Adrenal gland (tissue), 5 donors: ENCODE results near the gene SOX18.

Experiments used
- CTCF ChIP-seq, 6 experiments: fragments of 450-650 bp in 4 of 6; fragments of 200-600 bp in 2 of 6; sonication (generic) in 1 of 6; IDR thresholded peaks; 1 replicate in 5 of 6; 2 replicates in 1 of 6; pipeline versions ENCODE4 v1.5.1 to v1.8.0; 2016 to 2021; ENCODE audit warnings: antibody characterized with exemption in 6 of 6, mild to moderate bottlenecking in 2 of 6, moderate library complexity in 1 of 6
- POLR2A ChIP-seq, 2 donors: fragments of 450-650 bp; IDR thresholded peaks; one replicate each; pipeline ENCODE4 v1.6.1; 2017; ENCODE audit warnings: antibody characterized with exemption in 2 of 2, mild to moderate bottlenecking in 2 of 2, moderate library complexity in 1 of 2
- donor health status: DM: no; HTN: no; CAD: no.

- TF ChIP-seq CTCF (IDR thresholded peaks at IDR 0.05) (no peak), POLR2A (IDR thresholded peaks at IDR 0.05) (no peak)
These were observed 24.8 kb upstream of the SOX18 start for GRCh38 chr20:64074184-64074789.
